Activated T-cell treated with anti-CD3 and anti-CD28 coated beads for 1 hour (primary cell): ENCODE measurements around the gene ADAM22.
"Not testable (repeated sequence)": the region's sequence is repeated elsewhere in the genome, so short reads cannot be mapped to it uniquely, and the experiment has no call there.

Source experiments
- DNase-seq: peaks from one replicate; pipeline ENCODE4 v3.0.0-alpha.2; 2020; ENCODE audit warnings: low read depth

The ADAM22 gene

DNA sequence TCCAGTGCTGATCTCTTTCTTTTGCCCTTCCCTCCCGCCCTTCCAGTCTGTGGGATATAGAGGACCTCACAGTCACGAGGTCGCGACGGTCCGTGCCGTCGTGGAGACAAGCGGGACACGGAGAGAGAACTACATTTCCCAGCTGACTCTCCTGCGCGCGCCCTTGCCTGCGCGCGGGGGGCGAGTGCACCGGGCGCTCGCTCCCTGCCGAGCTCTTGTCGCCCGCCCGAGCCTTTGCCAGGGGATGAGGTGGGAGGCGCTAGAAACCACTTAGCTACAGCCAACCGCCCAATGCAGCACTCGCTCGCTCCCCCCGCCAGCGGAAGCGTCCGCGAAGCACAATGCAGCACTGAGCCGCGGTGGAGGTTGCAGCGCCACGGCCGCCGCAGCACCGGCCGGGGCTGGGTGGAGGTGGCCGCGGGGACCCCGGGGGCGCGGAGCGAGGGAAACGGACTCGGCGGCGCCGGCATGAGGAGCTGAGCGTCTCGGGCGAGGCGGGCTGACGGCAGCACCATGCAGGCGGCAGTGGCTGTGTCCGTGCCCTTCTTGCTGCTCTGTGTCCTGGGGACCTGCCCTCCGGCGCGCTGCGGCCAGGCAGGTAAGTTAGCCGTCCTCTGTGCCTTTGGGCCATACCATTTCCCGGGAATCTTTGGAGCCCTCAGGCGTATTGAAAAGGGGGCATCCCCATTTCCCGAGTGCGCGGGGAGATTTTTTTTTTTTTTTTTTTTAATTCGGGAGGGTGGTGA lies at the start of gene ADAM22:
Gene ADAM22, plus strand, starts transcription at position 299 of the 746 bp plus-strand sequence. Its CDS starts 215 bp downstream, at position 514.
- DNase-seq, result peak; percentile 70

DNA sequence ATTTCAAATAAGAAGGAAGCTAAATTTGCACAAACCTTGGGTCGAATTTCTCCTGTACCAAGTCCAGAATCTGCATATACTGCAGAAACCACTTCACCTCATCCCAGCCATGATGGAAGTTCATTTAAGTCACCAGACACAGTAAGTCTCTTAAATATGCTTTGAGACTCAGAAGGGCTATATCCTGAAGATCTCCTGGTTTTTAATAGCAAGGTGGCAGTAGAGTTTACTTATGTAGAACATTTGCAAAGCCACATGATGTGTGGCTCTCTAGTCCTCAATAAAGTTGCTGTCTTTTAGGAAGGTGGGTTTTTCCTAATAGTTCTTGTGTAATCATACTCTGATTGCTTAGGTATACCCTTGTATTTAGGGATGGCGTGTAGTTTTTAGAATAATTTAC lies 49.0 kb upstream of the ADAM22 start:
- no peak for DNase-seq

- no peak for DNase-seq
Observed at GRCh38 chr7:87886875-87887274, 47.2 kb upstream of the ADAM22 start.

GRCh38 chr7:87895363-87895762 lies 38.7 kb upstream of the ADAM22 start:
- DNase-seq, result no peak

GRCh38 chr7:87899255-87899654 lies 34.8 kb upstream of the ADAM22 start:
- no peak for DNase-seq

- DNase-seq, result not testable (repeated sequence)
Observed at GRCh38 chr7:87907136-87907906, 26.7 kb upstream of the ADAM22 start.

- not testable (repeated sequence) for DNase-seq
Observed at GRCh38 chr7:87908814-87909213, 25.2 kb upstream of the ADAM22 start.

DNA sequence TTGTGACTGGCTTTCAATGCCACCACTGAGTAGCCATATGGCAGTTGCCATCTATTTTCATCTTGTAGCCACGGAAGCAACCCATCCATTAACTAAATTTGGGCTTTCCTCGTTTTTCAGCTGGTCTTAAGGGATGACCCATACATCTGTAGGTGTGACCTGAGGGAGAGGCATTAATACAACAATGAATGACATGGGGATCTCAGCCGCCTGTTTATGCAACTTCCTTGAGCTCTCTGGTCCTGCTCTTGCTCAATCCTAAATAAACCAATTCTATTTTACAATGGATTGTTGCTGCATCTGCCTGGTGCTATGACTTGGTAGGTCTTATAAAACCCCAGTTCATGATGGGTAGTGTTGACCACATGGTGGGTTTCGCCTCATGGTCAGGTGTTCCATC lies 21.9 kb upstream of the ADAM22 start:
- DNase-seq, result no peak

GRCh38 chr7:87918740-87919139 lies 15.3 kb upstream of the ADAM22 start:
- DNase-seq, result no peak

DNA sequence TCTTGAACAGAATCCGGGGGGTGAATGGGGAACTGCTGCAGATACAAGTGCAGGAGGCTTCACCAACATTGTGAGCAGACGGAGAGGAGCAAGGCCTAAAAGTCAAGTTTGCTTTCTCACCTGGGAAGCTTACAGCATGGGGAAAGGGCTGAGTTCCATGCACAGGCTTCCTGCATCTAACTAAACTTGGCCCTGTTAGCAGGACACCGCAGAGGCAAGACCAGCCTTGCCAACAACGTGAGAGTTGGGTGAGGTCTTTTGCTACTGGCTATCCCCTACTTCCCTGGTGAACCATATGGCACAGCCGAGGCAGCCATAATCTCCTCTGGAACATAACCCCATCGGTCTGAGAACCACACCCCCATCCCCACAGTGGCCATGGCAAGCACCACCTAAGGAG lies 14.2 kb upstream of the ADAM22 start:
- no peak for DNase-seq

GRCh38 chr7:87920578-87920977 lies 13.5 kb upstream of the ADAM22 start:
- DNase-seq, result no peak

DNA sequence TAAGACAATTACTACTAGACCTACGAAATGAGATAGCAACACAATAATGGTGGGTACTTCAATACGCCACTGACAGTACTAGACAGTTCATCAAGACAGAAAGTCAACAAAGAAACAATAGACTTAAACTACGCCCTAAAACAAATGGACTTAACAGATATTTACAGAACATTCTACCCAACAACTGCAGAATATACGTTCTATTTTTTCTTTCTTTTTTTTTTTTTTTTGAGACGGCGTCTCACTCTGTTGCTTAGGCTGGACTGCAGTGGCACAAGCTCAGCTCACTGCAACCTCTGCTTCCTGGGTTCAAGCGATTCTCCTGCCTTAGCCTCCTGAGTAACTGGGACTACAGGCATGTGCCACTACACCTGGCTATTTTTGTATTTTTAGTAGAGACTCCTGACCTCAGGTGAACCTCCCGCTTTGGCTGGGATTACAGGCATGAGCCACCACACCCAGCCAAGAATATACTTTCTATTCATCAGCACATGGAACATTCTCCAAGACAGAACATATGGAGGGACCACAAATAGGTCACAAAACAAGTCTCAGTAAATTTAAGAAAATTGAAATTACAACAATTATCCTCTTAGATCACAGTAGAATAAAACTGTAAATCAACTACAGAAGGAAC lies 11.2 kb upstream of the ADAM22 start:
- DNase-seq, result not testable (repeated sequence)

DNA sequence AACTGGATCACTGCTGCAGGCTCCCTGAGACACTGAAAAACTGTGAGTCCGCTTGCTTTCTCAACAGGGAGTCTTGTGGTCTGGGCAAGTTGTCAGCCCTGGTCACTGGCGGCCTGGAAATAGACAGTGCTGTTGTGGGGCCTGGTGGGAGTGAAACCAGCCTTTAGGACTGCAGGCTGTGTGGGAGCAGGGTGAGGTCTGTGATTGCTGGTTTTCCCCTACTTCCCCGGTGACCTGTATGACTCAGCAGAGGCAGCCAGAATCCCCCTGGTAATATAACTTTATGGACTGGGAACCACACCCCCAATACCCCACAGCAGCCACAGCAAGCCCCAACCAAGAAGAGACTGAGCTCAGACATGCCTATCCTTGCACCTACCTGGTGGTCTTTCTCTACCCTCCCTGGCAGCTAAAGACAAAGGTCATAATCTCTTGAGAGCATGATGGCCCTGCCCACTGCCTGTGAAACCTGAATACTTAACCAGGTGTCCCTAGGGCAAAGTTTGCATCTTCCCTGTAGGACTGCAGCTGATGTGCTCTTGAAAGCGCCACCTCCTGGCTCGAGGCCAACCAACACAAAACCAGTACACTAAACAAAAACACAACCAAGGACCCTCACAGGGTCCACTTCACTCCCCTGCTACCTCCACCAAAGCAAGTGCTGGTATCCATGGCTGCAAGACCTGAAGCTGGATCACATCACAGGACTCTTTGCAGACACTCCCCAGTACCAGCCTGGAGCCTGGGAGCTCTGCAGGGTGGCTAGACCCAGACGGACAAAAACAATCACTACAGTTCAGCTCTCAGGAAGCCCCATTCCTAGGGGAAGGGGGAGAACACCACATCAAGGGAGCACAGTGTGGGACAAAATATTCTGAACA lies 7.2 kb upstream of the ADAM22 start:
- DNase-seq, result no peak

- DNase-seq, result no peak
Observed at GRCh38 chr7:87933605-87933952, 472 bp upstream of the ADAM22 start.

DNA sequence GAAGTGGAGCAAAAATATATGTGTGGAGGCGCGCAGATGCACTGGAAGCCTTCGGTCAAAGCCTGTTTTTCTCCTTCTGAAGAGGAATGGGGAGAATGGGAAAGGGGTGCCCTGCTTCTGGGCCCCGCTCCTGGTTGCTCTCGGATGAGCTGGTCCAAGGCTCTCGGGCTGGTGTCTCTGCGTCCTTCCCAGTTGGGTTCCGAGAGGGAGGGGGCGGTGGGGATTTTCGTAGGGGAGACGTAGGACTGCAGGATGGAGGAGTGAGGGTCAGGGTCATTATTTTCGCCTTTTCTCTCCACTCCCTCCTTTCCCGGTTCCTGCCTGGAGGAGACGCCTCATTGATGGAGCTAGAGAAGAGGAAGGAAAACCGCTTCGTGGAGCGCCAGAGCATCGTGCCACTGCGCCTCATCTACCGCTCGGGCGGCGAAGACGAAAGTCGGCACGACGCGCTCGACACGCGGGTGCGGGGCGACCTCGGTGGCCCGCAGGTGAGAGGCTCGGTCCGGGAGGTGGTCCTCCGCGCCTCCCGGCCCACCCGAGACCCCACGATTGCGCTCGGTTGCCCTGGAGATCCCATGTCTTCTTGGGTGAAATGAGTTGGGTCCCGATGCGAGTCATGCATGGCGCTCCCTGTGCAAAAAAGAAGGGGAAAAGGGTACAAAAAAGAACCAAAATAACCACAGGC lies 790 bp downstream of the ADAM22 start:
- DNase-seq, result no peak

DNA sequence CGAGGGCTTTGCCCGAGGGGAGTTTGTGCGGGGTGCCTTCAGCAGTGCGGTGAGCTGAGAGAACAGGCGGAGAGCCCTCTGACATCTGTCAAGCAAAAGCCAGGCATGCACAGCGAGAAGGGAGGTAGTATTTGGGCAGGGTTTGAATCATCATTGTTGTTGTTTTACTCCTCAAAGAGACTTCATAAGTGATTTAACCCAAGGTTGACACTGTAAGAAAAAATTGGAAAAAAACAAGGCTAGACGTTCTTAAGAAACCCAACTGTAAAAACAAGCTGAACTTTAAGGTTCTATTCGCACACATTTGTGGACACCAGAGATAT lies 1.3 kb downstream of the ADAM22 start:
- no peak for DNase-seq

DNA sequence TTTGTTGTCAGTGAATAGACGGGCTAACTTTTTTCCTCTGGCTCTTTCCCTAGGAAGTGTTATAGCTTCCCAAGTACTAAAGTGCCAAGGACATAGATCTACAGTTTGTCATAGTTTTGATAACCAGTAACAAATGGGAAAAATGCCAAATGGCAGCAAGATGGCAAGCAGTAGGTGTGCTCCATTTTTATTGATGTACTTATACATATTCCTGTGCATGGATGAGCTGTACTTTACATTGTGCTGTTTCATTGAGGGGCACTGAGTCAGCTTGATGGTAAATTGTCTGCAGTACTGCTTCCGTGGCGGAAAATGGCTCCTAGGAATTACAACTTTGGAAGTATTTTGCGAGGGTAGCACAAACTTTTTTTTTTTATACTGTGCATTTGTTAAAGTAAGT lies 7.1 kb downstream of the ADAM22 start:
- no peak for DNase-seq

GRCh38 chr7:87944547-87944946 lies 10.5 kb downstream of the ADAM22 start:
- DNase-seq, result no peak

- DNase-seq, result not testable (repeated sequence)
Observed at GRCh38 chr7:87945926-87946325, 11.9 kb downstream of the ADAM22 start.

DNA sequence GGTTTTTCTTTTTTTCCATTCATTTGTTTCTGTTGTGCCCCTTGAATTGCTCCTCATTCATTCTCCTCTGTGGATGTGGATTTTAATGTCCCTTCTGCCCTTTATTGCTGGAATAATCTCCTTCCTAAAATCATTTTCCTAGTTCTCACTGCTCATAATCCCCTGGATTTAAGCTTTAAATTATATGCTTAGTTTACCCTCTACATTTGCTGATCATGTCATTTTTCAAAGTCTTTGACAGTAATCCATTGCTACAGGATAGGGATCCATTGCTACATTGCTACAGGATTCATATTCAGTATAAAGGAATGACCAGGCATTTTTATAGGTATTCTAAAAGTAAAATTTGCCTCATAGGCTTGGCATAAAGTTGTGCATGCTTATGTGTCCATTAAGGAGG lies 14.3 kb downstream of the ADAM22 start:
- DNase-seq, result no peak

DNA sequence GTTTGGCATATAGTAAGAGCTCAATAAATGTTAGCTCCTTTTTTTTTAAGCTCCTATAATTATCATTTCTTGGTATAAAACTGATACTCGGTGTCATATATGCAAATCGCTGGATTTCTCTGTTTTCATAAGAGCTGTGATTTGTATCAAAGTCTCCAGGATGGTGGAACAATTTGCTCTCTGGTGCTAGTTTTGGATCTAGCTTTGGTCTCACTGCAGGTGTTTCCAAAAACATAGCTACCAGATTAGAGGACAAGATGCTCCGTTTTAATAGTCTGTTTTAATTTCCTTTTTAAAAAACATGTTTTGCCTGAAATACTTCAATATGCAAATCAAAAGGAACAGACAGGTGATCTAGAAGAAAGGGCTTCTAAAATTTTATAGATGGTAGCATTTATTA lies 25.3 kb downstream of the ADAM22 start:
- DNase-seq, result no peak

DNA sequence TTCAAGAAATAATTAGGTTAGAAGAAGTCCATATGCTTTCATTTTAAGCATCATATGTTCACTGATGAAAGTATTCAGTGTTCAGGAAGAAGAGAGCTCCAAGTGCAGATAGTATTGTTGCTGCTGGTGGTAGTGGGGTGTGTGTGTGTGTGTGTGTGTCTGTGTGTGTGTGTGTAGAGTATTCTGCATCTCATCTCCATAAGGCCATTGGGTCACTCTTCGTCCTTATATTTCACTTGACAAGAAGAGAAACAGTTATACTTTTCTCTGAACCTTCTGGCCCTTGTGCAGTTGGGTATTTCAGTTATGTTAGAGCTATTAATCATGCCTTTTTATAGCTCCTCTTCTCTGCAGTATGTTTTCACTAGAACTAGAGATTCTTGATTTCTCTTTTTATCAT lies 26.2 kb downstream of the ADAM22 start:
- no peak for DNase-seq
